ENCODE data around the gene SPON1.
"Not testable (repeated sequence)": the region's sequence is repeated elsewhere in the genome, so short reads cannot be mapped to it uniquely, and the experiment has no call there.

The SPON1 gene

GRCh38 chr11:13962562-13963168, at the start of gene SPON1:
Gene SPON1, plus strand, starts transcription at chr11:13962723. Its CDS starts 182 bp downstream, at chr11:13962905.
- DNase-seq (ENCODE audit: low read depth, low spot score) = no peak

GRCh38 chr11:13917264-13917663, 45.3 kb upstream of the SPON1 start:
- DNase-seq (ENCODE audit: low read depth, low spot score) = no peak

- no peak for DNase-seq (ENCODE audit: low read depth, low spot score)
These were observed 44.6 kb upstream of the SPON1 start for GRCh38 chr11:13917904-13918303.

GRCh38 chr11:13920756-13921155, 41.8 kb upstream of the SPON1 start:
- DNase-seq (ENCODE audit: low read depth, low spot score) = no peak

- no peak for DNase-seq (ENCODE audit: low read depth, low spot score)
These were observed 41.0 kb upstream of the SPON1 start for GRCh38 chr11:13921545-13921944.

- DNase-seq (ENCODE audit: low read depth, low spot score) = no peak
These were observed 39.3 kb upstream of the SPON1 start for GRCh38 chr11:13923182-13923581.

GRCh38 chr11:13923716-13924650, 38.5 kb upstream of the SPON1 start:
- DNase-seq (ENCODE audit: low read depth, low spot score) = no peak

- no peak for DNase-seq (ENCODE audit: low read depth, low spot score)
These were observed 37.7 kb upstream of the SPON1 start for GRCh38 chr11:13924801-13925327.

- DNase-seq (ENCODE audit: low read depth, low spot score) = not testable (repeated sequence)
These were observed 36.2 kb upstream of the SPON1 start for GRCh38 chr11:13926366-13926765.

- DNase-seq (ENCODE audit: low read depth, low spot score) = no peak
These were observed 35.5 kb upstream of the SPON1 start for GRCh38 chr11:13926981-13927380.

- DNase-seq (ENCODE audit: low read depth, low spot score) = no peak
These were observed 35.0 kb upstream of the SPON1 start for GRCh38 chr11:13927481-13927880.

GRCh38 chr11:13928566-13929251, 33.8 kb upstream of the SPON1 start:
- DNase-seq (ENCODE audit: low read depth, low spot score) = no peak

- no peak for DNase-seq (ENCODE audit: low read depth, low spot score)
These were observed 33.1 kb upstream of the SPON1 start for GRCh38 chr11:13929395-13929891.

GRCh38 chr11:13931356-13931755, 31.2 kb upstream of the SPON1 start:
- no peak for DNase-seq (ENCODE audit: low read depth, low spot score)

- DNase-seq (ENCODE audit: low read depth, low spot score) = not testable (repeated sequence)
These were observed 25.4 kb upstream of the SPON1 start for GRCh38 chr11:13937154-13937553.

- not testable (repeated sequence) for DNase-seq (ENCODE audit: low read depth, low spot score)
These were observed 23.7 kb upstream of the SPON1 start for GRCh38 chr11:13938829-13939228.

GRCh38 chr11:13939961-13940906, 22.3 kb upstream of the SPON1 start:
- DNase-seq (ENCODE audit: low read depth, low spot score) = no peak

- DNase-seq (ENCODE audit: low read depth, low spot score) = no peak
These were observed 21.6 kb upstream of the SPON1 start for GRCh38 chr11:13940907-13941256.

- DNase-seq (ENCODE audit: low read depth, low spot score) = no peak
These were observed 20.7 kb upstream of the SPON1 start for GRCh38 chr11:13941775-13942174.

- no peak for DNase-seq (ENCODE audit: low read depth, low spot score)
These were observed 20.1 kb upstream of the SPON1 start for GRCh38 chr11:13942378-13942777.

- no peak for DNase-seq (ENCODE audit: low read depth, low spot score)
These were observed 19.5 kb upstream of the SPON1 start for GRCh38 chr11:13942971-13943381.

Measured in activated CD4-positive, CD25-positive, alpha-beta regulatory T cell treated with anti-CD3 and anti-CD28 coated beads, Interleukin-2, amount 50 U/mL, for 16 hours (primary cell).